Bronchial epithelial cell (primary cell): ENCODE measurements around the gene LCNL1. TPM values are rescaled to one million over a fixed set of nuclear protein-coding genes. Genes with fewer than 3 reads are reported as not detected.

Experiments
- DNase-seq: peaks from one replicate; pipeline ENCODE4 v3.0.0-alpha.2; 2010; ENCODE audit warnings: low read depth
- FAIRE-seq: peaks from 2 replicates; lab custom pipeline; 2011; peaks lifted over from hg19 to GRCh38; lab: Jason Lieb, UNC
- H3K27me3 ChIP-seq: 2 replicates; pipeline ENCODE4 v1.5.1; 2011; ENCODE audit warnings: low read length; ENCODE audit not compliant: control insufficient read depth, insufficient read depth
- H3K36me3 ChIP-seq: 2 replicates; pipeline ENCODE4 v1.5.1; 2011; ENCODE audit warnings: low read length; ENCODE audit not compliant: control insufficient read depth, insufficient read depth
- H3K4me3 ChIP-seq: 2 replicates; pipeline ENCODE4 v1.5.1; 2011; ENCODE audit warnings: mild to moderate bottlenecking, low read depth, low read length, control low read depth
- total RNA-seq: library from RNA; depleted of rRNA; stranded (reverse); fragments of >200 nt; gene quantifications from 2 replicates; pipeline ENCODE4 v1.2.1, GENCODE V29; 2014
- TF ChIP-seq, protein P1 (sequence below): IDR thresholded peaks from 2 replicates; pipeline ENCODE4 v1.5.1; 2011; ENCODE audit warnings: mild to moderate bottlenecking, moderate library complexity, low read length, control low read depth, inconsistent platforms; ENCODE audit not compliant: insufficient read depth, severe bottlenecking

Gene LCNL1
- total RNA-seq, 1 donor from 2014 or later: not detected

DNA sequence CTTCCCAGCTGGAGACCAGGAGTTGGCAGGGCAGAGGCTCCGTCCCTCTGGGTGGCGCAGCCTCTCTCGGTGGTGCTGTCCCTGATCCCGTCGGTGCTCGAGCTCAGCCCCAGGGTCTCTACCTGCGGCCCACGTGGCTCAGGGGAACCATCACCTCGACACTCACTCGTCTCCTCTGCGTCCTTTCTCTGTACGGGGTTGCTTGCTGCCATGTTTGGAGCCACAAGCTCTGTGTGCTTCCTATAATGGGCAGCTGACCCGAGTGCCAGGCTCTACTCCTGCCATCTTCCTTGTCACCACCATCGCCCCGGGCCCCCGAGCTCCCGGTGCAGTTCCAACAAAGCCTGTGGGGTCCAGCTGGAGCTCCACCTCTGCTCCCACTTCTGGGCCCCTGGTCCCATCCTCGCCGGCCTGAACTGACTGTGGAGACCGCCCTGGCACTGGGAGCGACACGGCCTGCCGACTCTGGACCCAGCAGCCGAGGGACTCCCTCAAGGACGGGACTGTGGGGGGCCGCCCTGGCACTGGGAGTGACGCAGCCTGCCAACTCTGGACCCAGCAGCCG lies 43.3 kb upstream of the LCNL1 start:
- TF ChIP-seq, protein P1, sequence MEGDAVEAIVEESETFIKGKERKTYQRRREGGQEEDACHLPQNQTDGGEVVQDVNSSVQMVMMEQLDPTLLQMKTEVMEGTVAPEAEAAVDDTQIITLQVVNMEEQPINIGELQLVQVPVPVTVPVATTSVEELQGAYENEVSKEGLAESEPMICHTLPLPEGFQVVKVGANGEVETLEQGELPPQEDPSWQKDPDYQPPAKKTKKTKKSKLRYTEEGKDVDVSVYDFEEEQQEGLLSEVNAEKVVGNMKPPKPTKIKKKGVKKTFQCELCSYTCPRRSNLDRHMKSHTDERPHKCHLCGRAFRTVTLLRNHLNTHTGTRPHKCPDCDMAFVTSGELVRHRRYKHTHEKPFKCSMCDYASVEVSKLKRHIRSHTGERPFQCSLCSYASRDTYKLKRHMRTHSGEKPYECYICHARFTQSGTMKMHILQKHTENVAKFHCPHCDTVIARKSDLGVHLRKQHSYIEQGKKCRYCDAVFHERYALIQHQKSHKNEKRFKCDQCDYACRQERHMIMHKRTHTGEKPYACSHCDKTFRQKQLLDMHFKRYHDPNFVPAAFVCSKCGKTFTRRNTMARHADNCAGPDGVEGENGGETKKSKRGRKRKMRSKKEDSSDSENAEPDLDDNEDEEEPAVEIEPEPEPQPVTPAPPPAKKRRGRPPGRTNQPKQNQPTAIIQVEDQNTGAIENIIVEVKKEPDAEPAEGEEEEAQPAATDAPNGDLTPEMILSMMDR: no peak
- Histone ChIP-seq H3K4me3 (no peak overlapping the region), H3K36me3 (peaks cover 21% of the 10 kb centered on the region), H3K27me3 (no peaks in the 10 kb centered on the region)
- FAIRE-seq (no peak), DNase-seq (no peak)

GRCh38 chr9:136939996-136940525 lies 42.7 kb upstream of the LCNL1 start:
- Histone ChIP-seq H3K36me3 (peaks cover 21% of the 10 kb centered on the region), H3K27me3 (no peaks in the 10 kb centered on the region), H3K4me3 (no peak overlapping the region)
- TF ChIP-seq, protein P1: no peak
- peak; percentile 88 for FAIRE-seq
- DNase-seq: no peak

DNA sequence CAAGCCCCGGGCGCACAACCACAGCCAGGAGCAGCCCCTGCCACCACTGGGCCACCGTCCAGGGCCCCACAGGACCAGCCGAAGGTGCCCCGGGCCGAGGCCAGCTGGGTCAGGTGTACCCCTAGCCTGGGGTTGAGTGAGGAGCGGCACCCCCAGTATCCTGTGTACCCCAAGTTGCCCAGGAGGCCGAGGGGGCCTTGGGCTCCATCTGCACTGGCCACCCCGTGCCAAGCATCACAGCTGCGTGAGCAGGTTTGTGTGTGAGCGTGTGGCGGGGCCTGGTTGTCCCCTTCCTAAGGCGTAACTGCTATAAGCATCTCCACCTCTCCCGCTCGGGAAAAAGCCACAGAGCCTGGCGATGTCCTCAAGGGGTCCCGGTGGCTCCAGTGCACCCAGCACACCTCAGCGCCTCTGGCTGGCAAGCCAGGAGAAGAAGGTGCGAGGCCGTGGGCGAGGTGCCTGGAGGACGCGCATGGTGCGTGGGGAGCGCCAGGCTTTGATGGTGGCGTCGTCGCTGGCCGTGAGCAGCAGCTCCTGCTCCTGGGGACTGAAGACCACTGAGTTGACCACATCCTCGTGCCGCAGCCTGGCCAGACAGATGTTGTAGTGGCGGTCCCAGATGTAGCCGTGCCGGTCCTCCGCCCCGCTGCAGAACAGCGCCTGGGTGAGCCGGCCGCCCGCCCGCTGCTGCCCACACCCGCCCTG lies 42.1 kb upstream of the LCNL1 start:
- H3K27me3 ChIP-seq: no peaks in the 10 kb centered on the region
- no peak overlapping the region for H3K4me3 ChIP-seq
- peaks cover 21% of the 10 kb centered on the region for H3K36me3 ChIP-seq
- FAIRE-seq: no peak
- TF ChIP-seq, protein P1: no peak
- DNase-seq: no peak

DNA sequence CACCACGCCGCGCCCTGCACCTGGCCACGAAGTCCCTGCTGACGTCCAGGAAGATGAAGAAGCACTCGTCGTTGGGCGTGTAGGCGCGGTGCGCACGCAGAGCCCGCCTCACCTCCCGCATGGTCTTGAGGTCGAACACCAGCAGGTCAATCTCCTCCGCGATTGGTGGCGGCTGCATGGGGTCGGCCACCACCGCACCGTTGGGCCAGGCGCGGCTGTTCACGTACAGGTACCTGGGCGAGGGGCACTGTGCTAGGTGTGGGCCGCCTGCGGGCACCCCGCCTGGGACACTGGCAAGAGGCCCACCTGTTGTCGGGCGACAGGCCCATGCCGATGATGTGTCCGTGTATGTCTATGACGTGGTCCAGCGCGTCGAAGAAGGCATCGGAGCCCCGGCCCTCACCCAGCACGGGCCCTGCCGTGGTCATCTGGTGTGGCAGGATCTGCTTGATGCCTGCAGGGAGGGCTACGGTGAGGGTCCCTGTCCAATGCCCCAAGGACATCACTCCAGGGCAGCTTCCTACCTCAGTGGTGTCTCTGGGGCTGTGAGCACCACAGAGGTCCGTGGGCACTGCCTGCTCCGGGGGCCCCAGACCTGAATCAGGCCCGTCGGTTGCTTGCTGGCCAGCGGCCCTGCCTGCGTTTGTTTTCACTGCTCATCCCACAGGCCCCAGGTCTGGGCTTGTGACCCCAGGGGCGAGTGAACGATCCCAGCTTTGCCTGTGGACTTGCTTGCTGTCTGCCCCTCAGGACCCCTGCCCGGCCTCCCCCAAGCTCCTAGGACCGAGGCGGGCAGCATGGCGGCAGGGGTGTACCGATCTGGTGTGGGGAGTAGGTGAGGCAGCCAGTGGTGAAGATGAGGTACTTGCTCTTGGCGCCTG lies 41.3 kb upstream of the LCNL1 start:
- DNase-seq: no peak
- TF ChIP-seq, protein P1: no peak
- Histone ChIP-seq H3K36me3 (peaks cover 21% of the 10 kb centered on the region), H3K4me3 (no peak overlapping the region), H3K27me3 (no peaks in the 10 kb centered on the region)
- no peak for FAIRE-seq

DNA sequence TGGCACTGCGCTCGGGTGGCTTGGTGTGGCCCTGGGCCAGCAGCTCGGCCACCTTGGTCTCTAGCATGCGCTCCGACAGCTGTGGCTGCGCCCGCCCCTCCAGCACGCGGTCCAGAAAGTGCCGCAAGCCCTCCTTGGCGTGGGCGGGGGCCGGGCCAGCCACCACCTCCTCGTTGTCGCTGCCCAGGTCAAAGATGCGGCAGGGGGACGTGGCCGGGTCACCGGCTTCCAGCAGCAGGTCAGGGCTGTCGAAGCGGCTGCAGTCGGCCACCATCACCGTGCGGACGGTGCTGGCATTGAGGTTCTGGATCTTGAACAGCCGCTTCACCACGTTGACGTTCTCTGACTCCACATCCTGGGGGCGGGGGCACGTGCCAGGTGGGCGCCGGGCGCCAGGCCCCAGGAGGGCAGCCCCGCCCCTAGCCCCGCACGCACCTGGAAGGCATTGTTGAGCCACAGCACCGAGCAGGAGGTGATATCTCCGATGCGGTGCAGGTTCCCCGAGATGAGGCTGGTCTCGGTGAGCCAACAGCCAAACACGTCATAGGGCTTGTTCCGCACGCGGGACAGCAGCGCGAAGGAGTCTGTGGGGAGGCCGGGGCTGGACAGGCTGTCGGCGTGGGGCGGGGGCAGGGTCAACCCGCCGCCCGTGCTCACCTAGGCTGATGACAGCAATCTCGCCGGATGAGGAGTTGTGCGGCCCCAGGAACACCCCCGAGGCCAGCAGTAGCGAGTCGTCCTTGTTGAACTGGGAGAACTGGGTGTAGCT lies 40.5 kb upstream of the LCNL1 start:
- FAIRE-seq (no peak), DNase-seq (no peak)
- TF ChIP-seq, protein P1: no peak
- peaks cover 21% of the 10 kb centered on the region for H3K36me3 ChIP-seq
- no peaks in the 10 kb centered on the region for H3K27me3 ChIP-seq
- H3K4me3 ChIP-seq: no peak overlapping the region
